ENCODE results near the gene DDX47.

The DDX47 gene

DNA sequence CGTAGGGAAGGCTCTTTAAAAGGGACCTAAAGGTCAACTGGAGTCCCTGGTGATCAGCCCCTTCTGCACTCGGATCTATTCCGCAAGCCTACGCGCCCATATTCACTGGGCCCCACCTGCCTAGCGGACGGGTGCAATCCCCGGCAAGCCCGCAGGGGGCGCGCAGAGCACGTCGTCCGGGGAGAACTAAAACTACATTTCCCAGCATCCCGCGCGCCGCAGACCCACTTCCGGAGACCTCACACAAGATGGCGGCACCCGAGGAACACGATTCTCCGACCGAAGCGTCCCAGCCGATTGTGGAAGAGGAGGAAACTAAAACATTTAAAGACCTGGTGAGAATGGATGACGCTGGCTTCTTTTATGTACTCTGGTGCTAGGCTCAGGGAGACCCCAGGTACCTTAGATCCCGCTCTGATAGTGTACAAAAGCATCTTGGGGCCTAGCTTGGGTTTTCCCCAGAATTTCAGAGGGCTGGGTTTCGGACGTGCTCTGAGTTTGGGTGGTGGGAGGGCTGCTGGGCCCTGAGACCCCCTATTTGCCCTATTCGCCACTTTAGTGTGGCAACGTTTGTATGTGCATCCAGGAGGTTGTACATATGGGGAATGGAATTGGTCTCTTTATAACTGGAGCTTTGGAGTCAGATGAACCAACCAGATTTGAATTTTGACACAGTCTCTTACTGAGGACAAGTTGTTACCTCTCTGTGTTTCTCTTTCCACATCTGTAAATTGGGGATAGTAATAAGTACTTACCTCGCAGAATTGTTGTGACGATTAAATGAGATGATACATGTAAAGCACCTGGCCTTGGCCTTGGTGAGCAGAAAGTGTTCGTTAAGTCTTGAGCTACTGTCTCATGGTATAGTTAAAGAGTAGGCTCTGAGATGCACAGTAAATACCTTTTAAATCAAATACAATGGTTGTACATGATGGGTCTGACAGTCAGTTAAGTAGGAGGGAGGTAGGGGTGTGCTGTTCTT is at the start of gene DDX47:
Gene DDX47 (plus strand): TSS at position 227 of the 982 bp plus-strand sequence. CDS start 22 bp downstream, at position 249.
- TF ChIP-seq, protein P1, sequence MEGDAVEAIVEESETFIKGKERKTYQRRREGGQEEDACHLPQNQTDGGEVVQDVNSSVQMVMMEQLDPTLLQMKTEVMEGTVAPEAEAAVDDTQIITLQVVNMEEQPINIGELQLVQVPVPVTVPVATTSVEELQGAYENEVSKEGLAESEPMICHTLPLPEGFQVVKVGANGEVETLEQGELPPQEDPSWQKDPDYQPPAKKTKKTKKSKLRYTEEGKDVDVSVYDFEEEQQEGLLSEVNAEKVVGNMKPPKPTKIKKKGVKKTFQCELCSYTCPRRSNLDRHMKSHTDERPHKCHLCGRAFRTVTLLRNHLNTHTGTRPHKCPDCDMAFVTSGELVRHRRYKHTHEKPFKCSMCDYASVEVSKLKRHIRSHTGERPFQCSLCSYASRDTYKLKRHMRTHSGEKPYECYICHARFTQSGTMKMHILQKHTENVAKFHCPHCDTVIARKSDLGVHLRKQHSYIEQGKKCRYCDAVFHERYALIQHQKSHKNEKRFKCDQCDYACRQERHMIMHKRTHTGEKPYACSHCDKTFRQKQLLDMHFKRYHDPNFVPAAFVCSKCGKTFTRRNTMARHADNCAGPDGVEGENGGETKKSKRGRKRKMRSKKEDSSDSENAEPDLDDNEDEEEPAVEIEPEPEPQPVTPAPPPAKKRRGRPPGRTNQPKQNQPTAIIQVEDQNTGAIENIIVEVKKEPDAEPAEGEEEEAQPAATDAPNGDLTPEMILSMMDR (IDR thresholded peaks at IDR 0.05) = peak; percentile 100
- TF ChIP-seq ZFX (IDR thresholded peaks at IDR 0.05; ENCODE audit: borderline replicate concordance) = peak; percentile 56; the same call in 1 of the 2 replicates
- H3K27ac ChIP-seq = peak within 1 kb of the TSS; percentile 48

DNA sequence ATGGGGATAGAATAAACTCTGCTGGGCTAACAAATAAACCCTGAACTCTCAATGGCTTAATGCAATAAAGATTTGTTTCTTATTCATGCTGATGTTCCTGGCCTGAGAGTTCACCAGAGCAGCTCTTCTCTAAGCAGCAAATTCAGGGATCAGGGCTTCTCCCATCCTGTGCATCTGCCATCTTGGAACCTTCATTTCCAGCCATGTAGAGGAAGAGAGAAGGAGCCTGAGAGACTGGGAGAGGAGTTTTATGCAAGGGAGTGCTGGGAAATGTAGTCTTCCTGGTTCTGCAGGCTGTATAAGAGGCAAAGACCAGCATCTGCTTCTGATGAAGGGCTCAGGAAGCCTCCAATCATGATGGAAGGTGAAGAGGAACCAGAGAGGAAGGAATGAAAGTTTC is 48.3 kb upstream of the DDX47 start:
- TF ChIP-seq, protein P1 (IDR thresholded peaks at IDR 0.05) = no peak
- TF ChIP-seq ZFX (IDR thresholded peaks at IDR 0.05; ENCODE audit: borderline replicate concordance) = no peak
- no peak overlapping the region for H3K27ac ChIP-seq

DNA sequence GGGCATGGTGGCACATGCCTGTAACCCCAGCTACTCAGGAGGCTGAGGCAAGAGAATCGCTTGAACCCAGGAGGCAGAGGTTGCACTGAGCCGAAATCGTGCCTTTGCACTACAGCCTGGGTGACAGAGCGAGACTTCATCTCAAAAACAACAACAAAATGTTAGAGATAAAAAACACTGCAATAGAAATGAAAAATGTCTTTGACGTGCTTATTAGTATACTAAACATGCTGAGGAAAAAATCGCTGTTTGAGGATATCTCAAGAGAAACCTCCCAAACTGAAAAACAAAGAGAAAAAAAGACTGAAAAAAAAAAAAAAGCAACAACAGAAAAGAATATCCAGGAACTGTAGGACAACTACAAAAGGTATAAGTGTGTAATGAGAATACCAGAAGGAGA is 42.9 kb upstream of the DDX47 start:
- TF ChIP-seq, protein P1 (IDR thresholded peaks at IDR 0.05) = no peak
- TF ChIP-seq ZFX (IDR thresholded peaks at IDR 0.05; ENCODE audit: borderline replicate concordance) = no peak
- H3K27ac ChIP-seq = no peak overlapping the region

DNA sequence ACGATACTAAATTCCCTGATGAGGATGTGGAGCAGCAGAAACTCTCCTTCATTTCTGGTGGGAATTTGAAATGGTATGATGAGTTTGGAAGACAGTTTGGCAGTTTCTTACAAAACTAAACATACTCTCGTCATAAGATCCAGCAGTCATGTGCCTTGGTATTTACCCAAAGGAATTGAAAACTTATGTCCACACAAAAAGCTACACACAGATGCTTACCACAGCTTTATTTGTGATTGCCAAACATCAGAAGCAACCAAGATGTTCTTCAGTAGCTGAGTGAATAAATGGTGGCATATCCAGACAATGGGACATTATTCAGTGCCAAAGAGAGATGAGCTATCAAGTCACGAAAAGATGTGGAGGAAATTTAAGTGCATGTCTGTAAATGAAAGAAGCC is 38.4 kb upstream of the DDX47 start:
- TF ChIP-seq, protein P1 (IDR thresholded peaks at IDR 0.05) = no peak
- no peak for TF ChIP-seq ZFX (IDR thresholded peaks at IDR 0.05; ENCODE audit: borderline replicate concordance)
- H3K27ac ChIP-seq = no peak overlapping the region

DNA sequence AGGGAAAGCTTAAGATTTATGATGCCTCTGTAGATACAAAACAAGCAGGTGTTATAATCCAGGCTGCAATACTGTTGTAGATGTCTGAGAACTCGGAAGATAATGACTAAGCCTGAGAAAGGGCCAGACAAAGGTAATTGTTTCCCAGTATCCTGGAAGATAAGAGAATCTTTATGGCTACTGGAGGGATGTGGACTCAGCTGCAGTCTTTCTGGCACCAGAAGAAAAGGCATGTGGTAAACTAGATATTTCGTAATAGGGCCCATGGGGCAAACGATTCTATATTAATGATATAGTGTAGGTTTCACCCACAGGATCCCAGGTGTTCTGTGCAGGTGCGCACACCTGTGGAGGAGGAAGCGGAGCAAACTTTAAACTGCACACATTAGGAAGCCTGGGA is 36.9 kb upstream of the DDX47 start:
- H3K27ac ChIP-seq = no peak overlapping the region
- no peak for TF ChIP-seq ZFX (IDR thresholded peaks at IDR 0.05; ENCODE audit: borderline replicate concordance)
- TF ChIP-seq, protein P1 (IDR thresholded peaks at IDR 0.05) = no peak

DNA sequence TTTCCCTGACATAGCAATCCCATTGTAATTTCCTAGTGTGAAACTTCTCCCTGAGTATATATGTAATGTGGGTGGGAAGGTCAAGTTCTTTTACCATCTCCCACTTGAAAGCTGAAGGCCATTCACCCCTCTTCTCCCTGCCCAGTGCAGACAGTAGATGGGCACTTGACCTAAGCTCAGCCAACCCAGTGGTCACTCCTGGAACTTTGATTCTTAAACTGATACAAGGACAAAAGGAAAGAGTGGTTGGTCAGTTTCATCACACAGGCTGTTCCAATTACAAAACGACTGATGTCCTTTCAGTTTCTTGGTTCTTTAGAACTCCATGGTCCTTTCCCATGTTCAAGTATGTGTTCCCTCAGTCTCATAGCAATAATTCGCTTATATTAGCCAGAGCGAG is 36.1 kb upstream of the DDX47 start:
- H3K27ac ChIP-seq = no peak overlapping the region
- no peak for TF ChIP-seq ZFX (IDR thresholded peaks at IDR 0.05; ENCODE audit: borderline replicate concordance)
- TF ChIP-seq, protein P1 (IDR thresholded peaks at IDR 0.05) = 0 out of 2 replicates have a peak, but pooled peaks have one; percentile 4

DNA sequence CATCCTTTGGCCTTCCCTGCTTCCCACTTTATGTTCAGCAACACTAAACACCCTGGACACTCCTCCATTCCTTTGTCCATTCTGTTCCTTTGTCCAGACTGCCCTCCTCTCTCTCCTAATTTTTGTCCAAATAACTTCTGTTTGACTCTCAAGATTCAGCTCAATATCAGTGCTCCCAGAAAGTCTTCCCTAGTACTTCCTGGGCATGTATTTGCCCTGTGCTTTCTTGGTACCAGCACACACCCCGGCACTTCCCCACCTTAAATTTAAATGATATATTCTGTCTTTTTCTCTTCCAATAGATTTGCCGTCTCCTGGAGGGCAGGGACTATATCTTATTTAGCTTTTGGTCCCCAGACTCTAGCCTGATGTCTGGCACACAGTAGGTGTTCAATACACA is 34.1 kb upstream of the DDX47 start:
- 0 out of 2 replicates have a peak overlapping the region, but pooled peaks have one; percentile 28 for H3K27ac ChIP-seq
- TF ChIP-seq, protein P1 (IDR thresholded peaks at IDR 0.05) = no peak
- TF ChIP-seq ZFX (IDR thresholded peaks at IDR 0.05; ENCODE audit: borderline replicate concordance) = no peak

All from 22Rv1 (cell line).